A673 (cell line): ENCODE measurements around the gene NEDD4. TPM values are rescaled to one million over a fixed set of nuclear protein-coding genes. Genes with fewer than 3 reads are reported as not detected.
A peak's percentile ranks its signal among the peaks of the same experiment; 100 is the strongest.

Source experiments
- BruUV-seq: library from RNA; stranded (reverse); fragments of 400-500 nt; replicated peaks from 2 replicates; lab custom pipeline; 2021; lab: Mats Ljungman, UMichigan
- CTCF ChIA-PET: fragments of 300-600 bp; sonication (Branson Sonifier 250); formaldehyde crosslinking; loops from one replicate; lab custom pipeline; 2022; ENCODE audit warnings: antibody characterized with exemption; lab: Charles Lee
- POLR2A ChIA-PET: fragments of 300-600 bp; sonication (Branson Sonifier 250); formaldehyde crosslinking; loops from one replicate; lab custom pipeline; 2022; ENCODE audit warnings: antibody characterized with exemption; ENCODE audit not compliant: low non-redundant PET; lab: Charles Lee
- DNase-seq: peaks from one replicate; pipeline ENCODE4 v3.0.0-alpha.2; 2015; ENCODE audit warnings: low spot score
- H3K27ac ChIP-seq: fragments of 200-600 bp; sonication (generic); 2 replicates; pipeline ENCODE4 v1.5.1; 2016; ENCODE audit warnings: mixed run types, low read depth, mild to moderate bottlenecking, mixed read lengths, antibody characterized with exemption, low read length; ENCODE audit not compliant: poor library complexity, severe bottlenecking
- H3K27me3 ChIP-seq: fragments of 200-600 bp; sonication (generic); replicated peaks from 2 replicates; pipeline ENCODE4 v1.6.1; 2017; ENCODE audit warnings: mixed run types, low read depth, mild to moderate bottlenecking, mixed read lengths, antibody characterized with exemption, low read length; ENCODE audit not compliant: insufficient read depth, poor library complexity
- H3K36me3 ChIP-seq: fragments of 200-600 bp; sonication (generic); 2 replicates; pipeline ENCODE4 v1.6.1; 2016; ENCODE audit warnings: mixed run types, mild to moderate bottlenecking, mixed read lengths, antibody characterized with exemption, low read length; ENCODE audit not compliant: insufficient read depth, poor library complexity, severe bottlenecking
- H3K4me1 ChIP-seq: fragments of 200-600 bp; sonication (generic); 2 replicates; pipeline ENCODE4 v1.6.1; 2017; ENCODE audit warnings: mixed run types, mild to moderate bottlenecking, mixed read lengths, antibody characterized with exemption, low read length; ENCODE audit not compliant: insufficient read depth, poor library complexity, severe bottlenecking
- H3K4me3 ChIP-seq: fragments of 200-600 bp; sonication (generic); 2 replicates; pipeline ENCODE4 v1.5.1; 2016; ENCODE audit warnings: low read depth, mixed run types, mild to moderate bottlenecking, mixed read lengths, low read length; ENCODE audit not compliant: poor library complexity, severe bottlenecking
- H3K9me3 ChIP-seq: fragments of 200-600 bp; sonication (generic); 2 replicates; pipeline ENCODE4 v1.6.1; 2016; ENCODE audit warnings: mixed run types, low read depth, mild to moderate bottlenecking, mixed read lengths, antibody characterized with exemption, low read length; ENCODE audit not compliant: poor library complexity, severe bottlenecking
- CTCF ChIP-seq: fragments of 300-800, 200-600 bp; sonication (generic); conservative IDR thresholded peaks from 2 replicates; pipeline ENCODE4 v1.5.1; 2017; ENCODE audit warnings: low read depth, mild to moderate bottlenecking, antibody characterized with exemption, low read length, moderate library complexity, mixed read lengths
- EZH2 ChIP-seq: fragments of 200-600 bp; sonication (generic); IDR thresholded peaks from 2 replicates; pipeline ENCODE4 v1.6.1; 2017; ENCODE audit warnings: borderline replicate concordance, low read depth, mild to moderate bottlenecking, mixed read lengths, antibody characterized with exemption, low read length; ENCODE audit not compliant: poor library complexity, severe bottlenecking
- intact Hi-C: fragments of 100-400 bp; cut with micrococcal nuclease; formaldehyde crosslinking; loops from one replicate; pipeline ENCODE4 v1.10.0; 2022; ENCODE audit not compliant: unreplicated experiment
- total RNA-seq: library from RNA; stranded (reverse); gene quantifications from 2 replicates; pipeline ENCODE4 v1.2.3, GENCODE V29; 2021

Gene NEDD4
- total RNA-seq, 1 experiment from 2014 or later: 23.1 TPM

- Histone ChIP-seq H3K27me3 (no peaks in the 10 kb centered on the region), H3K4me3 (no peak overlapping the region), H3K27ac (no peak overlapping the region), H3K36me3 (peaks cover 10% of the 10 kb centered on the region), H3K9me3 (no peaks in the 10 kb centered on the region), H3K4me1 (no peaks in the 10 kb centered on the region)
- TF ChIP-seq EZH2 (no peak), CTCF (no peak)
- ChIA-PET POLR2A (no interaction called here), CTCF (no interaction called here)
- no peak for DNase-seq
- intact Hi-C loops: no loop called here
- BruUV-seq: no TSS peak
These were observed 132.9 kb downstream of the NEDD4 start for GRCh38 chr15:55860468-55860867.

GRCh38 chr15:55859681-55860080, 133.7 kb downstream of the NEDD4 start:
- H3K9me3 ChIP-seq: no peaks in the 10 kb centered on the region
- intact Hi-C loops: no loop called here
- no peak for DNase-seq
- H3K36me3 ChIP-seq: peaks cover 10% of the 10 kb centered on the region
- TF ChIP-seq EZH2 (no peak), CTCF (no peak)
- no TSS peak for BruUV-seq
- ChIA-PET CTCF (no interaction called here), POLR2A (no interaction called here)
- H3K27ac ChIP-seq: no peak overlapping the region
- H3K27me3 ChIP-seq: no peaks in the 10 kb centered on the region
- no peak overlapping the region for H3K4me3 ChIP-seq
- H3K4me1 ChIP-seq: no peaks in the 10 kb centered on the region

GRCh38 chr15:55858661-55859060, 134.8 kb downstream of the NEDD4 start:
- POLR2A ChIA-PET: no interaction called here
- Histone ChIP-seq H3K9me3 (no peaks in the 10 kb centered on the region), H3K4me1 (no peaks in the 10 kb centered on the region), H3K27ac (no peak overlapping the region), H3K36me3 (peaks cover 10% of the 10 kb centered on the region), H3K4me3 (no peak overlapping the region), H3K27me3 (no peaks in the 10 kb centered on the region)
- intact Hi-C loops: no loop called here
- BruUV-seq: no TSS peak
- CTCF ChIA-PET: no interaction called here
- TF ChIP-seq EZH2: no peak
- TF ChIP-seq CTCF: no peak
- peak; percentile 10 for DNase-seq
